Peyer's patch (tissue), 4 donors: ENCODE results near the gene CDC14B.

Source experiments
- POLR2A ChIP-seq, 2 donors: fragments of 450-650 bp; IDR thresholded peaks; one replicate each; pipeline ENCODE4 v1.5.1; 2017; ENCODE audit warnings: antibody characterized with exemption in 2 of 2, mild to moderate bottlenecking in 2 of 2, moderate library complexity in 2 of 2
- TF ChIP-seq, protein P1 (sequence below), 6 experiments: fragments of 450-650 bp in 4 of 6; fragments of 200-600 bp in 2 of 6; sonication (generic) in 1 of 6; IDR thresholded peaks; one replicate each; pipeline ENCODE4 v1.5.1; 2017 to 2019; ENCODE audit warnings: antibody characterized with exemption in 6 of 6, mild to moderate bottlenecking in 3 of 6, moderate library complexity in 1 of 6

DNA sequence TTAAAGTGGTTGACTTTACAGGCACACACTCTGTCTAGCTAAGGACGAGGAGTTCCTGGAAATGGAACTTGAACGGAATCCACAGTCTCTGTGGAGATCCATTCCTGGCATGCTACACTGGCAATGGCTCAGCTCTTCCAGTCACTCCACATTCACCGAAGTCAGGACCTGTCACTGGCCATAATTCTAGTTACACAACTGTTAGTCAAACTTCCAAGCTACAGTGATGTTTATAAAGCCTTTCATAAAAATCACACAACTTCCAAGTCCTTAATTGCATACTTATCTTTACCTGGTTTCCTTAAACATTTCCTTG, 15.7 kb downstream of the CDC14B start:
- TF ChIP-seq POLR2A (IDR thresholded peaks at IDR 0.05), result no peak
- TF ChIP-seq, protein P1, sequence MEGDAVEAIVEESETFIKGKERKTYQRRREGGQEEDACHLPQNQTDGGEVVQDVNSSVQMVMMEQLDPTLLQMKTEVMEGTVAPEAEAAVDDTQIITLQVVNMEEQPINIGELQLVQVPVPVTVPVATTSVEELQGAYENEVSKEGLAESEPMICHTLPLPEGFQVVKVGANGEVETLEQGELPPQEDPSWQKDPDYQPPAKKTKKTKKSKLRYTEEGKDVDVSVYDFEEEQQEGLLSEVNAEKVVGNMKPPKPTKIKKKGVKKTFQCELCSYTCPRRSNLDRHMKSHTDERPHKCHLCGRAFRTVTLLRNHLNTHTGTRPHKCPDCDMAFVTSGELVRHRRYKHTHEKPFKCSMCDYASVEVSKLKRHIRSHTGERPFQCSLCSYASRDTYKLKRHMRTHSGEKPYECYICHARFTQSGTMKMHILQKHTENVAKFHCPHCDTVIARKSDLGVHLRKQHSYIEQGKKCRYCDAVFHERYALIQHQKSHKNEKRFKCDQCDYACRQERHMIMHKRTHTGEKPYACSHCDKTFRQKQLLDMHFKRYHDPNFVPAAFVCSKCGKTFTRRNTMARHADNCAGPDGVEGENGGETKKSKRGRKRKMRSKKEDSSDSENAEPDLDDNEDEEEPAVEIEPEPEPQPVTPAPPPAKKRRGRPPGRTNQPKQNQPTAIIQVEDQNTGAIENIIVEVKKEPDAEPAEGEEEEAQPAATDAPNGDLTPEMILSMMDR (IDR thresholded peaks at IDR 0.05), result no peak
